ENCODE measurements around the gene MRPL27.

Gene MRPL27

GRCh38 chr17:50364715-50365114, 8.3 kb downstream of the MRPL27 start:
- no peak overlapping the region for H3K14ac ChIP-seq (ENCODE audit: low read length)
- H3K18ac ChIP-seq (ENCODE audit: low read length), result no peak overlapping the region
- no peaks in the 10 kb centered on the region for H3K9me3 ChIP-seq (replicated peaks in 1 of 2; ENCODE audit: control insufficient read depth in 2 of 2, insufficient read depth in 1 of 2, low read depth in 1 of 2, low read length in 2 of 2)
- no peak overlapping the region for H2BK15ac ChIP-seq (ENCODE audit: low read length)
- no peak overlapping the region for H3K4me3 ChIP-seq (ENCODE audit: low read length in 2 of 2)
- no peak overlapping the region for H3K4ac ChIP-seq (ENCODE audit: low read length)
- no peak overlapping the region for H2AK5ac ChIP-seq (ENCODE audit: low read depth, low read length)
- no peaks in the 10 kb centered on the region for H3K79me1 ChIP-seq (ENCODE audit: low read depth, low read length)
- no peak overlapping the region for H2BK120ac ChIP-seq (ENCODE audit: low read depth, low read length)
- no CpG with 5 or more reads among the region's 9 CpGs for WGBS, 2 donors (ENCODE audit: extremely low coverage in 2 of 2, insufficient read length in 2 of 2, insufficient replicate concordance in 1 of 2)
- no peaks in the 10 kb centered on the region for H3K27me3 ChIP-seq (ENCODE audit: control insufficient read depth in 3 of 3, insufficient read depth in 3 of 3, low read depth in 1 of 3, low read length in 3 of 3)
- no peak overlapping the region for H4K8ac ChIP-seq (ENCODE audit: low read depth, low read length)
- H3K4me1 ChIP-seq (ENCODE audit: control insufficient read depth in 2 of 2, insufficient read depth in 1 of 2, low read depth in 1 of 2, low read length in 2 of 2), result peaks cover 17 to 35% of the 10 kb centered on the region in 2 donors
- no peak overlapping the region for H3K27ac ChIP-seq (replicated peaks; ENCODE audit: low read length)
- H2BK12ac ChIP-seq (ENCODE audit: low read length), result no peak overlapping the region
- H3K4me2 ChIP-seq (ENCODE audit: insufficient read depth, low read length, poor library complexity, severe bottlenecking), result no peak overlapping the region
- no peak overlapping the region for H3K23ac ChIP-seq (ENCODE audit: low read depth, low read length, poor library complexity)
- H3K9ac ChIP-seq (ENCODE audit: low read depth, low read length, poor library complexity), result no peak overlapping the region
- H3K36me3 ChIP-seq (replicated peaks in 1 of 2; ENCODE audit: control insufficient read depth in 2 of 2, insufficient read depth in 2 of 2, low read length in 2 of 2), result peaks cover 21 to 58% of the 10 kb centered on the region in 2 donors
- H2BK5ac ChIP-seq (ENCODE audit: low read length), result no peak overlapping the region
- no peak overlapping the region for H4K91ac ChIP-seq (ENCODE audit: low read depth, low read length, poor library complexity)
- H2AFZ ChIP-seq (ENCODE audit: low read length), result no peak overlapping the region
- no peak for DNase-seq (ENCODE audit: low spot score)

- H2BK15ac ChIP-seq (ENCODE audit: low read length), result no peak overlapping the region
- H2BK120ac ChIP-seq (ENCODE audit: low read depth, low read length), result no peak overlapping the region
- no peak overlapping the region for H2BK12ac ChIP-seq (ENCODE audit: low read length)
- no peak overlapping the region for H3K14ac ChIP-seq (ENCODE audit: low read length)
- no CpG with 5 or more reads among the region's 4 CpGs for WGBS, 2 donors (ENCODE audit: extremely low coverage in 2 of 2, insufficient read length in 2 of 2, insufficient replicate concordance in 1 of 2)
- H4K8ac ChIP-seq (ENCODE audit: low read depth, low read length), result no peak overlapping the region
- no peak overlapping the region for H2AFZ ChIP-seq (ENCODE audit: low read length)
- H3K4me2 ChIP-seq (ENCODE audit: insufficient read depth, low read length, poor library complexity, severe bottlenecking), result peak overlapping the region; percentile 12
- H2BK5ac ChIP-seq (ENCODE audit: low read length), result no peak overlapping the region
- H3K18ac ChIP-seq (ENCODE audit: low read length), result no peak overlapping the region
- DNase-seq (ENCODE audit: low spot score), result no peak
- H3K4me1 ChIP-seq (ENCODE audit: control insufficient read depth in 2 of 2, insufficient read depth in 1 of 2, low read depth in 1 of 2, low read length in 2 of 2), result peaks cover 20 to 35% of the 10 kb centered on the region in 2 donors
- H3K9ac ChIP-seq (ENCODE audit: low read depth, low read length, poor library complexity), result peak overlapping the region; percentile 67
- no peak overlapping the region for H3K4ac ChIP-seq (ENCODE audit: low read length)
- H3K23ac ChIP-seq (ENCODE audit: low read depth, low read length, poor library complexity), result peak overlapping the region; percentile 70
- no peak overlapping the region for H2AK5ac ChIP-seq (ENCODE audit: low read depth, low read length)
- H3K9me3 ChIP-seq (replicated peaks in 1 of 2; ENCODE audit: control insufficient read depth in 2 of 2, insufficient read depth in 1 of 2, low read depth in 1 of 2, low read length in 2 of 2), result no peaks in the 10 kb centered on the region
- no peak overlapping the region for H4K91ac ChIP-seq (ENCODE audit: low read depth, low read length, poor library complexity)
- peaks cover 23 to 58% of the 10 kb centered on the region in 2 donors for H3K36me3 ChIP-seq (replicated peaks in 1 of 2; ENCODE audit: control insufficient read depth in 2 of 2, insufficient read depth in 2 of 2, low read length in 2 of 2)
- H3K27ac ChIP-seq (replicated peaks; ENCODE audit: low read length), result no peak overlapping the region
- no peak overlapping the region for H3K4me3 ChIP-seq (ENCODE audit: low read length in 2 of 2)
- H3K27me3 ChIP-seq (ENCODE audit: control insufficient read depth in 3 of 3, insufficient read depth in 3 of 3, low read depth in 1 of 3, low read length in 3 of 3), result no peaks in the 10 kb centered on the region
- no peaks in the 10 kb centered on the region for H3K79me1 ChIP-seq (ENCODE audit: low read depth, low read length)
Observed at GRCh38 chr17:50364061-50364458, 8.9 kb downstream of the MRPL27 start.

DNA sequence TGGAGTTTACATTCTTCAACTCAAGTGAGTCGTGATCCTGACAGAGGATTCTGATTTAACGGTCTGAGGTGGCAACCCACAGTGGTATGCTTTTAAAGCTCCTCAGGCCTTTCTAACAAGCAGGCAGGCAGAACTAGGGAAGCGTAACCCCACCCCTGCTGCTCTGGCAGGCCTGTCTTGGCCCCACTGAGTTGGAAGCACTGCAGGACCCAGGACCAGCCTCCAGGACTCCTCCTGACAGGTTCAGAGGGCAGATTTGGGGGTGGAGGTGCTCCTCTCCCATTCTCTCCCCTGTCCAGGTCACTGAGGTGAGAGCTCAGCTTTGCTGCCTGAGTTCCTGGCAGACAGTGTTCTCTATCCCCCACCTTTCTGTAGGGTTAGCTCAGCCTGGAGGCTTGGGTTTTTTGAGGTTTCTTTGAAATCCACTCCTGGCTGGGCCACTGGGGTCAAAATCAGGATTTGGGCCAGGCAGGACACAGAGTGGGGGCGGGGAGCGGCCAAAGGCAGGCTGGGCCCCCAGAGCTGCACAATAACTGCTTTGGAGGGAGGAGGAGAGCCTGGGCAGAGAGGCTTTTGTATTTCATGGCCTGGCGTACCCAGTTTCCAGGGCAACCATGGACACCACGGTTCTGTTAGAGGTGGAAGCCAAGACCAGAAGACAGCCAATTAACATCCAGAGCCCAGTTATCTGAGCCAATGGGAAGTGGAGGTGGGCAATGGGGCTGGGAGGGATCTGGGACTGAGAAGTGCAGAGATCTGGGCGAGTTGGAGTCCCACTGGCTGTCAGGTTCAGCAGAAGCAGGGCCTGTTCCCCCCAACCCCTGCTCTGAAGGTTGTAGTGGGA, 9.5 kb downstream of the MRPL27 start:
- no peak overlapping the region for H3K4me3 ChIP-seq (ENCODE audit: low read length in 2 of 2)
- peak overlapping the region; percentile 11 for H2AFZ ChIP-seq (ENCODE audit: low read length)
- DNase-seq (ENCODE audit: low spot score), result peak; percentile 90
- peak overlapping the region; percentile 67 for H3K27ac ChIP-seq (replicated peaks; ENCODE audit: low read length)
- no peak overlapping the region for H4K91ac ChIP-seq (ENCODE audit: low read depth, low read length, poor library complexity)
- no peak overlapping the region for H2BK5ac ChIP-seq (ENCODE audit: low read length)
- peak overlapping the region; percentile 79 for H3K4me2 ChIP-seq (ENCODE audit: insufficient read depth, low read length, poor library complexity, severe bottlenecking)
- no peak overlapping the region for H2BK120ac ChIP-seq (ENCODE audit: low read depth, low read length)
- no peak overlapping the region for H2BK15ac ChIP-seq (ENCODE audit: low read length)
- H2BK12ac ChIP-seq (ENCODE audit: low read length), result no peak overlapping the region
- no peaks in the 10 kb centered on the region for H3K27me3 ChIP-seq (ENCODE audit: control insufficient read depth in 3 of 3, insufficient read depth in 3 of 3, low read depth in 1 of 3, low read length in 3 of 3)
- no CpG with 5 or more reads among the region's 8 CpGs for WGBS, 2 donors (ENCODE audit: extremely low coverage in 2 of 2, insufficient read length in 2 of 2, insufficient replicate concordance in 1 of 2)
- H3K23ac ChIP-seq (ENCODE audit: low read depth, low read length, poor library complexity), result peak overlapping the region; percentile 70
- H4K8ac ChIP-seq (ENCODE audit: low read depth, low read length), result no peak overlapping the region
- no peaks in the 10 kb centered on the region for H3K9me3 ChIP-seq (replicated peaks in 1 of 2; ENCODE audit: control insufficient read depth in 2 of 2, insufficient read depth in 1 of 2, low read depth in 1 of 2, low read length in 2 of 2)
- H3K18ac ChIP-seq (ENCODE audit: low read length), result no peak overlapping the region
- peaks cover 20 to 35% of the 10 kb centered on the region in 2 donors for H3K4me1 ChIP-seq (ENCODE audit: control insufficient read depth in 2 of 2, insufficient read depth in 1 of 2, low read depth in 1 of 2, low read length in 2 of 2)
- peaks cover 2% of the 10 kb centered on the region for H3K79me1 ChIP-seq (ENCODE audit: low read depth, low read length)
- H3K36me3 ChIP-seq (replicated peaks in 1 of 2; ENCODE audit: control insufficient read depth in 2 of 2, insufficient read depth in 2 of 2, low read length in 2 of 2), result peaks cover 28 to 58% of the 10 kb centered on the region in 2 donors
- H3K14ac ChIP-seq (ENCODE audit: low read length), result no peak overlapping the region
- H3K4ac ChIP-seq (ENCODE audit: low read length), result no peak overlapping the region
- H3K9ac ChIP-seq (ENCODE audit: low read depth, low read length, poor library complexity), result no peak overlapping the region
- no peak overlapping the region for H2AK5ac ChIP-seq (ENCODE audit: low read depth, low read length)

DNA sequence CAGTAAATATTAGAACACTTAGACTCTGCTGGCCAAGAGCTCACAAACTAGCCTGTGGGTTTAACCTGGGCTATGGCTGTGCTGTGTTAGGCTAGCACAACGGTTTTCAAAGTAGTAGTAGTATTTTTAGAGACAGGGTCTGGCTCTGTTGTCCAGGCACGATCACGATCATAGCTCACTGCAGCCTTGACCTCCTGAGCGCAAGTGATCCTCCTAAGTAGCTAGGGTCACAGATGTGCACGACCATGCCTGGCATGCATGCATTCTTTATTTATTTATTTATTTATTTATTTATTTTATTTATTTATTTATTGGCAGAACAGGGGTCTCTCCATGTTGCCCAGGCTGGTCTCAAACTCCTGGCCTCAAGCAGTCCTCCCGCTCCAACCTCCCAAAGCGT, 10.3 kb downstream of the MRPL27 start:
- no peak overlapping the region for H3K27ac ChIP-seq (replicated peaks; ENCODE audit: low read length)
- H4K8ac ChIP-seq (ENCODE audit: low read depth, low read length), result no peak overlapping the region
- no peak overlapping the region for H2BK15ac ChIP-seq (ENCODE audit: low read length)
- H2BK120ac ChIP-seq (ENCODE audit: low read depth, low read length), result no peak overlapping the region
- no peak overlapping the region for H3K4me2 ChIP-seq (ENCODE audit: insufficient read depth, low read length, poor library complexity, severe bottlenecking)
- no peak overlapping the region for H2AK5ac ChIP-seq (ENCODE audit: low read depth, low read length)
- H3K4me3 ChIP-seq (ENCODE audit: low read length in 2 of 2), result no peak overlapping the region
- H2BK5ac ChIP-seq (ENCODE audit: low read length), result no peak overlapping the region
- H3K79me1 ChIP-seq (ENCODE audit: low read depth, low read length), result peaks cover 7% of the 10 kb centered on the region
- no peaks in the 10 kb centered on the region for H3K27me3 ChIP-seq (ENCODE audit: control insufficient read depth in 3 of 3, insufficient read depth in 3 of 3, low read depth in 1 of 3, low read length in 3 of 3)
- H4K91ac ChIP-seq (ENCODE audit: low read depth, low read length, poor library complexity), result no peak overlapping the region
- no peak overlapping the region for H3K18ac ChIP-seq (ENCODE audit: low read length)
- H3K36me3 ChIP-seq (replicated peaks in 1 of 2; ENCODE audit: control insufficient read depth in 2 of 2, insufficient read depth in 2 of 2, low read length in 2 of 2), result peaks cover 27 to 58% of the 10 kb centered on the region in 2 donors
- H3K4ac ChIP-seq (ENCODE audit: low read length), result no peak overlapping the region
- H2BK12ac ChIP-seq (ENCODE audit: low read length), result no peak overlapping the region
- no peak for DNase-seq (ENCODE audit: low spot score)
- H3K9ac ChIP-seq (ENCODE audit: low read depth, low read length, poor library complexity), result no peak overlapping the region
- WGBS, 2 donors (ENCODE audit: extremely low coverage in 2 of 2, insufficient read length in 2 of 2, insufficient replicate concordance in 1 of 2), result no CpG with 5 or more reads among the region's 7 CpGs
- no peak overlapping the region for H2AFZ ChIP-seq (ENCODE audit: low read length)
- no peaks in the 10 kb centered on the region for H3K9me3 ChIP-seq (replicated peaks in 1 of 2; ENCODE audit: control insufficient read depth in 2 of 2, insufficient read depth in 1 of 2, low read depth in 1 of 2, low read length in 2 of 2)
- no peak overlapping the region for H3K23ac ChIP-seq (ENCODE audit: low read depth, low read length, poor library complexity)
- H3K4me1 ChIP-seq (ENCODE audit: control insufficient read depth in 2 of 2, insufficient read depth in 1 of 2, low read depth in 1 of 2, low read length in 2 of 2), result peaks cover 20 to 35% of the 10 kb centered on the region in 2 donors
- H3K14ac ChIP-seq (ENCODE audit: low read length), result no peak overlapping the region

Data from neuronal stem cell (in vitro differentiated cells).